ENCODE data around the gene CLOCK.
"Not testable (repeated sequence)": the region's sequence is repeated elsewhere in the genome, so short reads cannot be mapped to it uniquely, and the experiment has no call there.

The CLOCK gene

GRCh38 chr4:55553441-55554201 lies 6.9 kb upstream of the CLOCK start:
- DNase-seq (ENCODE audit: extremely low spot score), result no peak
- TF ChIP-seq, protein P1, sequence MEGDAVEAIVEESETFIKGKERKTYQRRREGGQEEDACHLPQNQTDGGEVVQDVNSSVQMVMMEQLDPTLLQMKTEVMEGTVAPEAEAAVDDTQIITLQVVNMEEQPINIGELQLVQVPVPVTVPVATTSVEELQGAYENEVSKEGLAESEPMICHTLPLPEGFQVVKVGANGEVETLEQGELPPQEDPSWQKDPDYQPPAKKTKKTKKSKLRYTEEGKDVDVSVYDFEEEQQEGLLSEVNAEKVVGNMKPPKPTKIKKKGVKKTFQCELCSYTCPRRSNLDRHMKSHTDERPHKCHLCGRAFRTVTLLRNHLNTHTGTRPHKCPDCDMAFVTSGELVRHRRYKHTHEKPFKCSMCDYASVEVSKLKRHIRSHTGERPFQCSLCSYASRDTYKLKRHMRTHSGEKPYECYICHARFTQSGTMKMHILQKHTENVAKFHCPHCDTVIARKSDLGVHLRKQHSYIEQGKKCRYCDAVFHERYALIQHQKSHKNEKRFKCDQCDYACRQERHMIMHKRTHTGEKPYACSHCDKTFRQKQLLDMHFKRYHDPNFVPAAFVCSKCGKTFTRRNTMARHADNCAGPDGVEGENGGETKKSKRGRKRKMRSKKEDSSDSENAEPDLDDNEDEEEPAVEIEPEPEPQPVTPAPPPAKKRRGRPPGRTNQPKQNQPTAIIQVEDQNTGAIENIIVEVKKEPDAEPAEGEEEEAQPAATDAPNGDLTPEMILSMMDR (IDR thresholded peaks at IDR 0.05; ENCODE audit: control extremely low read depth, extremely low read depth, low read depth, missing control alignments), result no peak
- ChIA-PET POLR2A (no interaction called here), CTCF (interaction anchor here (1.2 to 1.5 kb wide), 4 partner anchors 11 to 209 kb away, joined by 3 to 6 read pairs (median 4); no protein-coding TSS in a partner anchor)

GRCh38 chr4:55551964-55552363 lies 5.3 kb upstream of the CLOCK start:
- POLR2A ChIA-PET; DNase-seq (ENCODE audit: extremely low spot score): not testable (repeated sequence)
- CTCF ChIA-PET, result interaction anchor here (1.4 kb wide), 1 partner anchor 12 kb away, joined by 6 read pairs; no protein-coding TSS in a partner anchor

GRCh38 chr4:55549888-55550287 lies 3.2 kb upstream of the CLOCK start:
- ChIA-PET CTCF (interaction anchor here (0.8 to 1.2 kb wide), 4 partner anchors 19 to 315 kb away, joined by 3 to 4 read pairs (median 4); no protein-coding TSS in a partner anchor), POLR2A (no interaction called here)
- TF ChIP-seq, protein P1 (IDR thresholded peaks at IDR 0.05; ENCODE audit: control extremely low read depth, extremely low read depth, low read depth, missing control alignments), result no peak
- no peak for DNase-seq (ENCODE audit: extremely low spot score)

DNA sequence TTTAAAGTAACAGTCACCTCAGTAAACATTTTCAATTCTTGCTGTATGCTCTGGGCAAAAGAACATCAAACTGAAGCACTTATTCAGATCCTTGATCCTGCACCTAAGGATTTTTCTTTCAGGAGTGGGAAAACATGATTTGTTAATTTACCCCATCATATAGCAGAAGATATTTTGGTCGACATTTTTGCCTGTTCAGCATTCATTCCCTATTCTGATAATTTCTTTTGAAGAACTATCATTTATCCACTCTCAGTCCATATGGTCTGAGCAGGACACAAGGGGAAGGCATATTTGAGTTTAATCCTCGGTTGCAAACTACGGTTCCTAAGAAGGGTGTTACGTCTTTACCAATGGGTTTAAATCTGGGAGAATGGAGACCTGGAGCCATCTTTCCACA lies 1.2 kb upstream of the CLOCK start:
- ChIA-PET POLR2A (no interaction called here), CTCF (no interaction called here)
- no peak for DNase-seq (ENCODE audit: extremely low spot score)
- TF ChIP-seq, protein P1 (IDR thresholded peaks at IDR 0.05; ENCODE audit: control extremely low read depth, extremely low read depth, low read depth, missing control alignments), result no peak

GRCh38 chr4:55547466-55547770 lies 709 bp upstream of the CLOCK start:
- POLR2A ChIA-PET, result no interaction called here
- TF ChIP-seq, protein P1 (IDR thresholded peaks at IDR 0.05; ENCODE audit: control extremely low read depth, extremely low read depth, low read depth, missing control alignments), result no peak
- no peak for DNase-seq (ENCODE audit: extremely low spot score)
- CTCF ChIA-PET, result no interaction called here

GRCh38 chr4:55546506-55546755 lies 278 bp downstream of the CLOCK start:
- no peak for DNase-seq (ENCODE audit: extremely low spot score)
- TF ChIP-seq, protein P1 (IDR thresholded peaks at IDR 0.05; ENCODE audit: control extremely low read depth, extremely low read depth, low read depth, missing control alignments), result no peak
- ChIA-PET CTCF (interaction anchor here (1.0 to 2.0 kb wide), 8 partner anchors 11 to 201 kb away, joined by 3 to 15 read pairs (median 4); partner anchors contain the start of gene SRD5A3), POLR2A (interaction anchor here (0.7 kb wide), 1 partner anchor 37 kb away, joined by 3 read pairs; no protein-coding TSS in a partner anchor)

GRCh38 chr4:55545641-55546505 lies 836 bp downstream of the CLOCK start:
- peak; percentile 73 for DNase-seq (ENCODE audit: extremely low spot score)
- TF ChIP-seq, protein P1 (IDR thresholded peaks at IDR 0.05; ENCODE audit: control extremely low read depth, extremely low read depth, low read depth, missing control alignments), result no peak
- POLR2A ChIA-PET, result interaction anchor here (0.7 kb wide), 1 partner anchor 36 kb away, joined by 3 read pairs; no protein-coding TSS in a partner anchor
- CTCF ChIA-PET, result interaction anchor here (0.6 to 2.0 kb wide), 11 partner anchors 11 to 200 kb away, joined by 3 to 15 read pairs (median 4); partner anchors contain the start of gene SRD5A3
